ENCODE results near the gene ESAM.

The ESAM gene

DNA sequence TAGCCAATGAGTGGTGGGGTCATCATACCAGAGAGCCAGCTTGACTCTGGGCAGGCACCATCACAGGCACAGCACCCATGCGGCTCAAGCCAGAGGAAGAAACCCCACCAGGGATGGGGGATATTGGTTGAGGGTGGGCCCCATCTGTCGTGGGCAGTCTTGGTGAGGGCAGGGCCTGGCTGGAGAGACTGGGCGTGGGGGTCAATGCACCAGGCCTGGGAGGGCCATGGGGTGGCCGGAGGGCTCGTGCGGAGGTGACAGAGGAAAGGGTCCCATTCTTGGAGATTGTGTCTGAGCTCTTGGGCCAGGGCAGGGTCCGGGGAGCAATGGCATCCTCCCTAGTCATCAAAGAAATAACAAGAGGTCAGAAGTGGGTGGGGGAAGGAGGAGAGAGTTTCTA lies 8.5 kb downstream of the ESAM start:
- DNase-seq: no peak

DNA sequence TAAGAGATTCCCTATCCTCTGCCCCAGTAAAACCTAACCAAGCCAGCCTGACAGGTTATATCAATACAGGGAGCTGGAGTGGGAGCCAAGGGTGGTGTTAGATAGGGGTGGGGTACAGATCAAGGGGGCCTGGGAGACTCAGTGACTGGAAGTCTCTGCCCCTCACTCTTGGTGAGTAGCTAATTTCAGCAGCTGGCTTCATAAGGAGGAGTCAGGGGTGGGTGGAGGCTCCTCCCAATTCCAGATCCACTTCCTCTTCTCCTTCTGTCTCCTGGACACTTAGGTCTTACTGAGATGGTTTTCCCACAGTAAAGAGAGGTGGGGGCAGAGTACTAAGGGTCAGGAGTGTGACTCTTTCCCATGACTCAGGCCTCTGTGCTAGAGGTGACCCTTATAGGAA lies 8.9 kb downstream of the ESAM start:
- no peak for DNase-seq

DNA sequence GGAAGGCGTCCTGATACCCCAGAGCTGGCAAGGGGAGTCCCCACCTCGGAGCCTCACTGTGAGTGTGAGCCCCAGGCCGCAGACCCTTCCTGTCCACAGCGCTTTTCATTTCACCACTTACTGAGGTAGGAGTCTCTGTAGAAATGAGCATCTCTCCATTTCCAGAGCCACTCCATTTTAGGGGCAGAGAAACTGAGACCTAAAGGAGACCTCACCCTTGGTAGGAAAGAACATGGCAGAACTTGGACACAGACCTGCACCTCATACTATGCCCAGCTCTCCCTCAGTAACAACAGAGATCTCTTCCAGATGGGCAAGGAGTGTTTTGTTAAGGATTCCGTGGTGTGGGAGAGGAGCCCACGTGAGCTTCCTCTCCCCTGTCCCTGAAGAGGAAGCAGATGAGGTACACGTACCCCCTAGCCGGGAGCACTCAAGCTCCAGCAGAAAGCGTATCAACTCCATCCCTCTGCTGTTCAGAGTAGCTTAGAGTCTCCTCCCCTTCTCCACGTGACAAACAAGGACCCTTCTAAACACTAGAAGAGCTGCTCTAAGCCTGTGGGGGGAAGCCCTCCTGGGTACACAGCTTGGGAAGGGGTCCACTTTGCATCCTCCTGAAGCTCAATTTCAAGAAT lies 9.5 kb downstream of the ESAM start:
- no peak for DNase-seq

DNA sequence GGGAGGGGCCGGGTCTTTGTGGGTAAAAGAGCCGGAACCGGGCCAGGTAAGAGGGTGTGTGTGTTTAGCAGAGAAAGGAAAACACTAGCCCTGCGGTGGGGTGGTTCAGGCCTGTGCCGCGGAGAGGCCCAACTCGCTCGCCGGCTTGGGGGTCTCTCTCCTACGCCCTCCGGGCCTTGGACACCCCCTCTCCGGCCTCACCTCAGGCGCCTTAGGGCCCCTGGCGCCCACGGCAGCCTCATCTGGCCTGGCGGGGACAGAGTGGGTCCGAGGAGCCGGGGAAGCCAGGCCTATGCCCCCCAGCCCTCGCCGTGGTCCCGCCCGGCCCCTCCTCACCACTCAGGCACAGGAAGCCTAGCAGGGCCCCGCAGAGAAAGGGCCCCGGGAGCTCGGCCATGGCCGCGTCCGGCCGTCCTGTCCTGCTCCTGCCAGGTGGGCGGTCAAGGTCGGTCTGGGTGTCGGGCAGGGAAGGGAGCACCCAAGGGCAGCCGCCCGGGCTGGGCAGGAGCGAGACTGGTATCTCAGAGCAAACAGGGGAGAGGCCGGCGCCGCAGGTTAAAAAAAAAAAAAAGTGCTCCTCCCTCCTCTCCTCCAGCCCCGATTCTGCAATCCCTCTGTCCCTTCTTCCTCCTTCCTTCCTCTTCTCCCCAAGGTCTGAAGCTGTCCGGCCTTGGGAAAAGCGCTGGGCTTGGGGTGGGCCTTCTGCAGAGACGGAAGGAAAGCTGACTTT lies 10.2 kb downstream of the ESAM start, which contains the start of gene VSIG2:
Gene VSIG2, minus strand, starts transcription at position 515 of the 730 bp plus-strand sequence. Its CDS starts 118 bp downstream, at position 397.
- DNase-seq: no peak

DNA sequence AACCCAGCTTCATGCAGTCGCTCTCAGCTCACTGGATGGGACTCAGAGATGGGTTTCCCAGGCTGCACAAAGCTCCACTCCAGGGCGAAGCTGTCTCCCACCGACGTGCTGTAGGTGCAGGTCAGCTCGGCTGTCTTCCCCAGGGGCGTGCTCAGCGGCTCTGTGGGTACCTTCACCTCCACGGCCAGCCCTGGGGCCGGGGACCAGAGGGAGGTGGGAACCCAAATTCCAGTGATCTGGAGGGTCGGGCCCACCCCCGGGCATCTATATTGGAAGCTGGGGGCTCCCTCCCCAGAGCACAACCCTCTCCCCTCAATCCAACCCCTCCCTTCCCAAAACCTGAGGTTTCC lies 10.7 kb downstream of the ESAM start:
- no peak for DNase-seq

DNA sequence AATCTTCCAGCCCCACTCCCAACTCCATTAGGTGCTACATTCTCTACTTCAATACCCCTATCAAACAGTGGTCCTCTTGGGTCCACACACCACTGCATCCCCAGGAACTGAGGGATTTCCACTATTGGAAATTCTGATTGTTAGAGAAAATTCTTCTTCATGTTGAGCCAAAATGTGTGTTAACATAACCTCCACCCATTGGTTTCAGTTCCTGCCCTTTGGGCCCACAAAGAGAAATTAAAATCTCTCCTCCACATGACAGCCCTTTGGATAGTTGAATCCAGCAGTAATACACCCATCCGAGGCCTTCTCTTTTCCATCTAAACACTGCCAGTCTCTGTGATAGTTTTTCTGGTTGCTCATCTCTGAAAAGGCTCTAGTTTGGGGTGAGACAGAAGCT lies 12.2 kb downstream of the ESAM start:
- no peak for DNase-seq

DNA sequence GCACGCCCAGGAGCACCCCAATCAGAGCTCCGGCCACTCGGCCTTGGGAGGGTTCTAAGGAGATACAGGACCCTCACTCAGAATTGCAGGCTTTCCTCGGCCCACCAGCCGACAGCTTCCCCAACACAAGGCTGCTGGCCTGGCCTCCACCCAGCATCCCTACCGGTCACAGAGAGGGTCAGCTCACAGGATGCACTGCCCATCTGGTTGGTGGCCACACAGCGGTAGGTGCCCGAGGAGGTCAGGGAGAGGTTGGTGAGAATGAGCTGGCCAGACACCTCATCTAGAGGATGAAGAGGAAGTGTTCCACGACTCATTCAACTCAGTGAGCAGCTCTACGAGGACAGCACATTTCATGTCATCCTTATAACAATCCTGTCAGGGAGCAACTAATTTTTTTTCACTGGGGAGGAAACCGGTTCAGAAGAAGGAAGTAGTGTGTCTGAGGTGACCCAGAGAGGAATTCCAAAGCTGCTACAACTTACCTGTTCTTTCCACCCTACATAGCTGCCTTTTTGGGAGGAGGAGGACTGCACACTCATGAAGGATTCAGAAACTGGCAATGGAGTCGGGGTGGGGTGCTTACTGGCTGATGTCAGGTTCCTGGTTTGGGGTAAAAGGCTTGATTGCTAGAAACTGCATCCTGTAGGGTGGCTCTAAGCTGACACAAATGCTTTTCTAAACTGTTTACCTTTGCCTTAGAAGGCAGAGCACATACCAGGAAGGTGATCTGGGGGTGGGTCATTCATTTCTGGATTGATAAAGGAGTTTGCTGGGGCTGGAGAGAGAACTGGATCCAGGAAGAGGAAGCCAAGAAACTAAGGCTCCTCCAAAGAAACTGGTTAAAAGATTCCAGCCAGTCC lies 13.4 kb downstream of the ESAM start:
- DNase-seq: no peak

DNA sequence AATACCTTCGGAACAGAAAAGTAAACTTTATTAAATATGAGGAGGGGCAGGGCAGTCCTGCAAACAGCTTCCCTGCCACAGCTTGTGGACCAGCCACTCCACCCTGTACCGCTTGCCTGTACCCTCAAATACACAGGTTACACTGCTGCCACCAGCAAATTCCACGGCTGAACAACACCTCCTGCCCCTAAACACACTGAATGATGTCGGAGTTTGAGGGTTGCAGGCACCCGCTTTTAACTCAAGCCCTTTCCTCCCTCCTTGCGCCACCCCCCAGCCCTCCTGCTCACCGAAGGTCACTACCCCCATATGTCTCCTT lies 14.0 kb downstream of the ESAM start:
- no peak for DNase-seq

DNA sequence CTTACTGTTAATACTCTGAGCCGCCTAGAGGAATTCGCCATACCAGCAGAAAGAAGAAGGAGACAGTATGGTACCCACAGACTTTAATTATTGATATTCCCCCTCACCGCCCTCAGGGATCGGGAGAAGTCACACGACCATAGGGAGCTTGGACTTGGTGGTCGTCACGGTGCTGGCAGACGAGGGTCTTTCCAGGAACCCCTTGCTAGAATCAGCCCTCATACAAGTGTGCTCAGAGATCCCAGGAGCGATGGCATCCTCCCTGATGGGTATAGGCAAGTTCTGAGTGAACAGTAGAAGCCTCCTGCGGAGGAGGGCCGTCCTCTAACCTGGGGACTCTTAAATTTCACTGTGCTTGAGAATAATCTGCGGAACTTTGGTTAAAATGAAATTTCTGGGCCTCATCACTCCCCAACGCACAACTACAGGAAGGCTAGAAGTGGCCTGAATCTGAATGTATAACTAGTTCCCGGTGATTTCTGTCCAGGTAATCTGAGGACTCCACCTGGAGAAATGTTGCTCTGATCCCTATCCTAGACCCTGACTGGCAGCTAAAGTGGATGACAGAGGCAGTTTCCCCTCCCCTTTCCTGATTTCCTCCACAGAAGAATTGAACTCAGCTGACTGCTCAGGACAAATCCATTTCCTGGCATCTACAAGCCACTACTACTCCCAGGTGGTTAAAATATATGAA lies 14.5 kb downstream of the ESAM start:
- no peak for DNase-seq

DNA sequence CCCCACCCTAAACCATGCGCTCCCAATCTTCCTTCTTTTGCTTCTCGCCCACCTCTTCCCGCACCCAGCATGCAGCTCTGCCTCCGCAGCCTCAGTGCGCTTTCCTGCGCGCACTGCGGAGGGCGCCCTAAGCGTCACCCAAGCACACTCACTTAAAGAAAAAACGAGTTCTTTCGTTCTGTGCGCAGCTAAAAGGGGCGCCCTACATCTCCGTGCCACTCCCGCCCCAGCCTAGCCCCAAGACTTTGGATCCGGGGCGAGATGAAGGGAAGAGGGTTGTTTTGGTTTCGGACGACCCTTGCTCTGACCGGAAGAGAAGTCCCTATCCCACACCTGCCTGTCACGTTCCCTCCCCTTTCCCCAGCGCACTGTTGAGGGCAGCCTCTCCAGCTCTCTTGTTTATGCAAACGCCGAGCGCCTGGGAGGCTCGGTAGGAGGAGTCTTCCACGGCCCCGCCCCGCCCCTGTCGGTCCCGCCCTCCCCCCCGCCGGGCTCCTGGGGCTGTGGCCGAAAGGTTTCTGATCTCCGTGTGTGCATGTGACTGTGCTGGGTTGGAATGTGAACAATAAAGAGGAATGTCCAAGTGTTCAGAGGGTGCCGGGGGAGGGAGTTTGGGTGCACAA lies 15.4 kb downstream of the ESAM start:
- DNase-seq: peak in 18 of 56 donors; percentile 17 to 67 (median 45)

DNA sequence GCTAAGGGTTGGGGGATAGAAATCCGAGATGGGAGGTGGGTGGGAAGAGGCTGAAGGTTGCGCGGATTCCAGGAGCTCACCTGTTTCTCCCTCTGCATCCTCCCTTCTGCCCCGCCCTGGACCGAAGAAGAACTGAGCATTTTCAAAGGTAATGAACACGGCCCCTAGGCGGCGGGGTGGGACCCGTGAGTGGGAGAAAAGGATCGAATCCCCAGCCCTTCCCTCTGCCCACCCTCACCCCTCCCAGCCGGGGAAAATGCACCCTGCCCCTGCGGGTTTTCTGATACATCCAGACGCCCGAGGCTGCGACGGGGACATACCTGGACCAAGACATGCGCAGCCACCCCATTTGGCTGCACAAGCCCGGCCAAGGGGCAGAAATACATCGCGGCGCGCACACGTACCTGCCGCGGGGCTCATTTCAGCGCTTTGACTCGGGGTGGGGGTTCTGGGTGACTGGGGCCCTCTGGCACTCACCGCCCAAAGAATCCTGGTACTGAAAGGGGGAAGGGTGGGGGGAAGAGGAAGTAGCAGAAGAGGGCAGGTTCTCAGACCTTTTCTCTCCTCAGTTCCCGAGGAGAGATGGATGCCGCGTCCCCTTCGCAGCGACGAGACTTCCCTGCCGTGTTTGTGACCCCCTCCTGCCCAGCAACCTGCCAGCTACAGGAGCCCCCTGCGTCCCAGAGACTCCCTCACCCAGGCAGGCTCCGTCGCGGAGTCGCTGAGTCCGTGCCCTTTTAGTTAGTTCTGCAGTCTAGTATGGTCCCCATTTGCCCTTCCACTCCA lies 16.1 kb downstream of the ESAM start:
- DNase-seq: peak in 5 of 56 donors; percentile 15 to 49 (median 22)

DNA sequence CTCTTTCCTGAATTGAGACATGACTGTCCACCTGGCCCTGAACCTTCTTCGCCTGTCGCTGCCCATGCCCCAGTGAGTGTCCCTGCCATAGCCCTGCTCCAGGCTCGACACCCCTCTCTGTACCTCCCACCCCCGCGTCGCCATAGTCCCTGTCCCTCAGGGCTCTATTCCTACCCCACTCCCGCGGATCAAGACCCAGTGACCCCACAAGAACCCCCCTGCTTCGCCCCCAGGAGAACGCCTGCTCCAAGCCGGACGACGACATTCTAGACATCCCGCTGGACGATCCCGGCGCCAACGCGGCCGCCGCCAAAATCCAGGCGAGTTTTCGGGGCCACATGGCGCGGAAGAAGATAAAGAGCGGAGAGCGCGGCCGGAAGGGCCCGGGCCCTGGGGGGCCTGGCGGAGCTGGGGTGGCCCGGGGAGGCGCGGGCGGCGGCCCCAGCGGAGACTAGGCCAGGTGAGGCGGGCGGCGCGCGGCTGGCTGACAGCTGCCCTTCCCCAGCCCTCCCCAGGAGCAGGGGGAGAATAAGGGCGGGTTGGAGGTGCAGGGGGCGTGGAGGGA lies 16.7 kb downstream of the ESAM start:
- DNase-seq: no peak

DNA sequence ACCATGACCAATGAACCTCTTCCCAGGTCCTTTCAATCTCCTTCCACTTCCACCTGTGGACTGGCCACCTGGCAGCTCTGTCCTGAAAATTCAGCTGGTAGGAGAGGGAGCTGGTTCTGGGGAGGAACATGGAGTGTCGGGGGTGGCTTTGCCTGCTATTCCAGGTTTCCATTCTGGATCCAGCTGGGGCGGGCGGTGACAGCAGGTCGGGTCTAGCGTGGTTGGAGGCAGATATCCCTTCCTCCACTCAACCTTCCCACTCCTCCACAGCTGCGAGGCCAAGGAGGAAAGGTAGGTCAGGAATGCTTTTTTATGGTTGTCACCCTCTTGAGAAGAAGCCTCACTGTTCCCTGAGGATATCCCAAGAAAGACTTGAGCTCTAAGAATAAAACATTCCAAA lies 19.0 kb downstream of the ESAM start:
- DNase-seq: no peak

DNA sequence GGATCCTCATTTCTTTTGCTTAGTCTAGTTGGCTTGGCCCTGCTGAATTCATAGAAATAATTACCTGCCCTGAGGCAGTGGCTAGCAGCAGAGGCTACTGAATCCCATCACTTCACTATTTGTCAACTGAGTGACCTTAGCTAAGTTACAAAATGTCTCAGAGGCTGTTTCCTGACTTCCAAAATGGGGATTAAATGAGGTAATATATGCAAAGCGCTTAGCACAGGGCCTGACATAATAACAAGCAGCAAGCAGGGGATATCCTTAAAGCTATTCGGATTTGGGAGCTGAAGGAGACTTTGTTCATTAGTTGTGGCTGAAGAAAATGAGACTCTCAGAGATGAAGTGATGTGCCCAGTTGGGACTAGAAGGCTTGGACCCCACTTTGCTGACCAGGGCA lies 19.5 kb downstream of the ESAM start:
- no peak for DNase-seq

DNA sequence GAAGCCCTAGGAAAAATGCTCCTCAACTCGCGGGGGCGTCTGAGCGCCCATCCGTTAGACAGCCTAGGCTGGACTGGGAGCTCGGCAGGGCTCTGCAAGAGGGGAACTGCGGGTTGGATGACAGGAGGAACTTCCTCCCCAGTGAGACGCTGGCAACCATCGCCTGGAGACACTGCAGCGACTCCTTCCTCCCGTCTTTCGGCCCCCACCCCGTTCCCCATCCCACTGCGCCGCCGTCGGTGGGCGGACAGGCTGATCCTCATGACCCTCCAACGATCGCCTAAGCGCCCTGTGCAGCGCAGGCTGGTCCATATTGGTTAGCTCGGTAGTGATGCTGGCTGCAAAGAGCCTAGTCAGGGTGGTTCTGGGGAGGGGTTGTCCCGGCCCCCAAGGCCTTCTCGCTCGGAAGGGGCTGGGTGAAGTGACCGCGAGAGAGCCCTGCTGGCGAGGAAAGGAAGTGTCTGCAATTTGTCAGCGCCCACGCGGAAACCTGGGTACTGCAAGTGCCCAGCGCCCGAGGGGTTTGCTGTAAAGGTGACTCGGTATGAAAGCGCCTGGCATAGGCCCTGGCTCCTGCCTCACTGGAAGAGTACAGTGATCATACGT lies 21.7 kb downstream of the ESAM start:
- DNase-seq: peak in 3 of 56 donors; percentile 27 to 65 (median 30)

DNA sequence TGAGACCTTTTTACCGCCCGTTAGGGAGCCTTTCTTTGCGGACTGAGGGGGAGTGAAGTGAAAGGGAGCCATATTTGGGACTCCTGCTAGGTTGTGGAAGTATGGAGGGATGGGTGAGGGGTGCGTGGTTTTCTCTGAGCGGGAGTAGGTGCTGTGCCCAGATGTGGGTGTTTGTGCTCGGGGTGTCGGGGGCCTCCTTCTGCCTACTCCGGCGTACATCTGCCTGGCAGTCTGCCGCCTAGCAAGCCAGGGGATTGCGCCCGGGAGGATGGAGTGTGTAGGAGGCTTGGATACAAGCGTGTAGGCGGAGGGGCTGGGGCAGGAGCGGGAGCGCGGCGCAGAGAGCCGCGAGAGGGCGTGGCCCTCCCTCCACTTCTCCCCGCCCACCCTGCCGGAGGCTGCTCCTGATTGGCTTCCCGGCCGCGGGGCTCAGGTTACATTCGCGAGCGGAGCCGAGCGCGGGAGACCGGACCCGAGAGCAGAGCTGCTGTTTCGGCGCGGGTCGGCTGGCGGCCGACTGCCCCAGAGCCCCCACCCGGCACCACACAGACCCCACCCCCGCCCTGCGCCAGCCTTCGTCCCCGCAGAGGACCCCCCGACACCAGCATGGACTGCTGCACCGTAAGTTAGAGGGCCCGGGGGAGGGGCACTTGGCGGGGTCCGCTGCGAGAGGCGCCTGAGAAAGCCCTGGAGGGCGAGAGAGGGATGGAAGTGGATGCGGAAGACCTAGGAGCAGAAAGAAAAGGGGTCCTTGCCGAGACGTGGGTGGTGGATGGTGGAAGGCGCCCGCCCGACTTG lies 22.4 kb downstream of the ESAM start, which contains the start of gene NRGN:
Gene NRGN, plus strand, starts transcription at position 464 of the 798 bp plus-strand sequence. Its CDS starts 143 bp downstream, at position 607.
- DNase-seq: peak in 53 of 56 donors; percentile 5 to 91 (median 67)

DNA sequence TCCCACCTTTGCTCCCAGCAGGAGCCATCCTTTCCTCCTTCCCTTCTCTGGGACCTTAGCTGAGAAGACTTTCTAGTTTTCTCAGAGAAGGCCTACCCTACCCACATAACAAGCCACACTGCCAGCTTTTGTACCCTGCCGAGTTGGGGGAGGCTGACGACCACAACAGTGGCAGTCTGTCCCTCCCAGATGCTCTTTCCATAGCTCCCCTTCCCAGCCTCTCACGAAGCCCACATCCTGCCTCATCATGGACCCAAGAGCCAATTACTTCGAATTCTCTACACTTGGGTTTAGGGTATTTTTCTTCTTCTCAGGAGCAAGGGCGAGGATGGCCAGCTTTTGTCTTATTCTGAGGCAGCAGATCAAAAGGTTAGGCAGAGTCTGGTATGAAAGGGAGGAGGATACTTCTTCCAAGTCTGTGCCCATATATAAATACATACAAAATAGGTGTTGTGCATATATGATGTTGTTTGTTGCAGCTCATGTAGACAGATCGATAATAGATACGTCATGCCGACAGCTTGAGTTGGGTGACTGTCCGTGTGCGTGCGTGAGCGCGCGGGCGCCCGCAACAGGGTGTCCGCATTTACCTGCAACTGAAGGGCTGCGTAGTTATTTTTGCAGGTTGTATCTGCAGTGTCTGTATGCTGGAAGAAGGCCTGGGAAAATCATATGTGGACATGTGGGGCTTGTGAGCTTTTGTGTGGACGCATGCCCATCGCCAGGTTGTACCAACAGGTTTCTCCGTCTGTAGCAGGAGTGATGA lies 23.2 kb downstream of the ESAM start:
- DNase-seq: no peak

Data from nucleus accumbens (tissue), 56 donors.